SU-DHL-6 (cell line): ENCODE results near the gene KIF20A.

Source experiments
- EZH2phosphoT487 ChIP-seq: fragments of 200-600 bp; sonication (generic), shearing (Covaris generic); conservative IDR thresholded peaks from 2 replicates; pipeline ENCODE4 v1.6.1; 2018; ENCODE audit warnings: mild to moderate bottlenecking, antibody characterized with exemption, low read length, moderate library complexity, mixed read lengths
- TF ChIP-seq, protein P1 (sequence below): fragments of 200-600 bp; sonication (generic); IDR thresholded peaks from one replicate; pipeline ENCODE4 v1.5.1; 2017; ENCODE audit warnings: antibody characterized with exemption, mild to moderate bottlenecking, low read length, moderate library complexity; ENCODE audit not compliant: insufficient read depth, poor library complexity, severe bottlenecking

DNA sequence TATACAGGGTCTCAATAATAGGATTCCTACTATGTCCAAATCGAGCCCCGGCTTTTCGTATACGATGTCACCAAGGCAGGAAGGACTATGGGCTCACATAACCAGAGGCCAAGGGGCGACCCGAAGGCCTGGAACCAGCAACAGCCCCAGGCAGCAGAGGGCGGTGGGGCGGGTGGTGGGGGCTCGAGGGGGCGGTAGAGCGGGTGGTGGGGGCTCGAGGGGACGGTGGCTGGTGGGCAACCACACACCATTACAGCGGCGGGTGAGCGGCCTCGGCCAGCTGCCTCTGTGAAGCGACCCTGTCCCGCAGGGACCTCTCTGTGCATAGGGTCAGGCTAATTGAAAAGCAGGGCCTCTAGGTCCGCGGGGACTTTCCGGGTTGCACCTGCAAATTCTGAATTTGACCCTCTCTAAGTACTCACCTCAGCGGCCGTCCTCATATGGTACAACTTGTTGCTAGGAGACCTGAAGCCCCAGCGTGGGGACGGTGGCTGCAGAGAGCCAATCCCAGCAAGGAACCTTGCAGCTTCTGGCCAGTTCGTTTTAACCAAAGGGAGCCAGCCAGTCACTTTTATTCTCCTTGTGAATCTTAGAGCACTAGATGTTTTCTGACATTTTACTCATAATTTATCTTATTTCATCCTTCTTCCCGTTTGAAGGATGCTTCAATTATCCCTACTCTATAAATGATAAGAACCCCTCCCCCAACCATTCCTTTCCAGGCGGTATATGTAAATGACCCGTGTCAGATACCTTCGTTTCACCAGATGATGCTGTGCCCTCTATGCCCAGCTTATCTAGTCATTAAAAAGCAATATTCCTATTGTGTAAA is 39.7 kb upstream of the KIF20A start, which contains the start of gene NME5:
- TF ChIP-seq, protein P1, sequence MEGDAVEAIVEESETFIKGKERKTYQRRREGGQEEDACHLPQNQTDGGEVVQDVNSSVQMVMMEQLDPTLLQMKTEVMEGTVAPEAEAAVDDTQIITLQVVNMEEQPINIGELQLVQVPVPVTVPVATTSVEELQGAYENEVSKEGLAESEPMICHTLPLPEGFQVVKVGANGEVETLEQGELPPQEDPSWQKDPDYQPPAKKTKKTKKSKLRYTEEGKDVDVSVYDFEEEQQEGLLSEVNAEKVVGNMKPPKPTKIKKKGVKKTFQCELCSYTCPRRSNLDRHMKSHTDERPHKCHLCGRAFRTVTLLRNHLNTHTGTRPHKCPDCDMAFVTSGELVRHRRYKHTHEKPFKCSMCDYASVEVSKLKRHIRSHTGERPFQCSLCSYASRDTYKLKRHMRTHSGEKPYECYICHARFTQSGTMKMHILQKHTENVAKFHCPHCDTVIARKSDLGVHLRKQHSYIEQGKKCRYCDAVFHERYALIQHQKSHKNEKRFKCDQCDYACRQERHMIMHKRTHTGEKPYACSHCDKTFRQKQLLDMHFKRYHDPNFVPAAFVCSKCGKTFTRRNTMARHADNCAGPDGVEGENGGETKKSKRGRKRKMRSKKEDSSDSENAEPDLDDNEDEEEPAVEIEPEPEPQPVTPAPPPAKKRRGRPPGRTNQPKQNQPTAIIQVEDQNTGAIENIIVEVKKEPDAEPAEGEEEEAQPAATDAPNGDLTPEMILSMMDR: no peak
- TF ChIP-seq EZH2phosphoT487: no peak
